ENCODE data around the gene SDK1. TPM values are rescaled to one million over a fixed set of nuclear protein-coding genes. Genes with fewer than 3 reads are reported as not detected.
A peak's percentile ranks its signal among the peaks of the same experiment; 100 is the strongest.

SDK1 gene
- total RNA-seq, 2 donors from 2014 or later: 3.1 to 3.6 TPM

- H3K36me3 ChIP-seq: no peaks in the 10 kb centered on the region
- no peak overlapping the region for H3K4me3 ChIP-seq
- no peaks in the 10 kb centered on the region for H3K9me3 ChIP-seq
- H3K4me1 ChIP-seq: no peaks in the 10 kb centered on the region
- no peak overlapping the region for H3K27ac ChIP-seq
- DNase-seq (ENCODE audit: low spot score): no peak
- no peak for TF ChIP-seq CTCF (IDR thresholded peaks at IDR 0.05)
- no peaks in the 10 kb centered on the region for H3K27me3 ChIP-seq
Observed at GRCh38 chr7:4140933-4141332, 839.9 kb downstream of the SDK1 start.

DNA sequence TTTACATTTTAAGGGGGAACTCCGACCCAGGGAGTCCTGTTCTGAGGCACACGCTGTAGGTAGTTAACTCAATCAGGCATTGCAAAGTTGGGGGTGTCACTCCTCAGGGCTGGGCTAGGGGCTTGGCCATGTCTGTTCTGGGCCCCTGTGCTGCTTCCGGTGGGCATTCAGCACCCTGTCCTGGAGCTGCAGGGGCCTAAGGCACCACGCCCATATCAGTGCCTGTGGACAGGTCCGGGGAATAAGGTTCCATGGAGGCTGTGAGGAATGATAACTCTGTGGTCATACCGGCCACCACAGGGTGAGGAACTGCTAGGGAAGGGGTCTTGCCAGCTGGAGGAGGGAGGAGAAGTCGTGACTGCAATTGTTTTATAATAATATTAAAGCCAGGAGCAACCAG, 842.0 kb downstream of the SDK1 start:
- no peaks in the 10 kb centered on the region for H3K36me3 ChIP-seq
- no peaks in the 10 kb centered on the region for H3K27me3 ChIP-seq
- no peak for DNase-seq (ENCODE audit: low spot score)
- H3K4me3 ChIP-seq: no peak overlapping the region
- H3K9me3 ChIP-seq: no peaks in the 10 kb centered on the region
- no peak for TF ChIP-seq CTCF (IDR thresholded peaks at IDR 0.05)
- no peaks in the 10 kb centered on the region for H3K4me1 ChIP-seq
- no peak overlapping the region for H3K27ac ChIP-seq

- Histone ChIP-seq H3K36me3 (no peaks in the 10 kb centered on the region), H3K9me3 (no peaks in the 10 kb centered on the region), H3K4me1 (no peaks in the 10 kb centered on the region), H3K4me3 (no peak overlapping the region), H3K27ac (no peak overlapping the region), H3K27me3 (no peaks in the 10 kb centered on the region)
- no peak for DNase-seq (ENCODE audit: low spot score)
- TF ChIP-seq CTCF (IDR thresholded peaks at IDR 0.05): no peak
Observed at GRCh38 chr7:4143511-4144171, 842.6 kb downstream of the SDK1 start.

DNA sequence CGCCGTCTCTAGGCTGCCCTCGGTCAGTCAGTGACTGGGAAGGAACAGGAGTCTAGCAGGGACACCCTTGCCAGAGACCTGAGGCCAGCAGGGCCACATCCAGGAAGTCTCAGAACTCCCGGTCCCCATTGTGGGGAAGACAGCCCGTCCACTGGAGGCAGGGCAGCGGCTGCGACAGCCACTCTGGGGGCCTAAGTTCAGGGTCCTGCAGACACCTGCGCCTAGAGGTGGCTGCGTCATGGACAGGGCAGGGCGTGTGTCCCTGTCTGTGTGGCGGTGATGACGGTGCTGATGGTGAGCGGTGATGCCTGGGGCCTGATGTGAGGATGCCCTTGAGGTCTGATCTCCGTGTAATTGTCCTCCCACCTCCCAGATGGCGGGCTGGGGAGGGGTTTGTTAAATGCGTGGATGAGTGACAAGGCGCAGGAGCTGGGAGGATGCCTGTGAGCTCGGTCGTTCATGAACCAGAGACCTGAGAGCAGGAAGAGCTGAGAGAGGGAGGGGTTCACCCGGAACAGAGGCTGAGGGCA, 843.2 kb downstream of the SDK1 start:
- no peak for DNase-seq (ENCODE audit: low spot score)
- Histone ChIP-seq H3K4me1 (no peaks in the 10 kb centered on the region), H3K9me3 (no peaks in the 10 kb centered on the region), H3K27me3 (no peaks in the 10 kb centered on the region), H3K27ac (no peak overlapping the region), H3K4me3 (peak overlapping the region in 1 of 2 donors; percentile 18), H3K36me3 (no peaks in the 10 kb centered on the region)
- TF ChIP-seq CTCF (IDR thresholded peaks at IDR 0.05): no peak

GRCh38 chr7:4144811-4145510, 843.9 kb downstream of the SDK1 start:
- TF ChIP-seq CTCF (IDR thresholded peaks at IDR 0.05): no peak
- H3K27me3 ChIP-seq: no peaks in the 10 kb centered on the region
- DNase-seq (ENCODE audit: low spot score): no peak
- no peaks in the 10 kb centered on the region for H3K9me3 ChIP-seq
- no peaks in the 10 kb centered on the region for H3K36me3 ChIP-seq
- H3K4me3 ChIP-seq: peak overlapping the region in 1 of 2 donors; percentile 18
- H3K27ac ChIP-seq: no peak overlapping the region
- H3K4me1 ChIP-seq: no peaks in the 10 kb centered on the region

All from right atrium auricular region (tissue), 2 donors.